OCI-LY7 (cell line): ENCODE results near the gene FZD8.

Source experiments
- EZH2phosphoT487 ChIP-seq: fragments of 200-600 bp; sonication (generic); IDR thresholded peaks from 2 replicates; pipeline ENCODE4 v1.6.1; 2018; ENCODE audit warnings: low read depth, borderline replicate concordance, mild to moderate bottlenecking, mixed run types, antibody characterized with exemption, low read length, moderate library complexity, mixed read lengths
- TF ChIP-seq, protein P1 (sequence below): fragments of 200-600 bp; sonication (generic); conservative IDR thresholded peaks from 2 replicates; pipeline ENCODE4 v1.5.1; 2014; ENCODE audit warnings: mild to moderate bottlenecking, antibody characterized with exemption, low read length, moderate library complexity, mixed read lengths

GRCh38 chr10:35635576-35635975 lies 6.5 kb downstream of the FZD8 start:
- TF ChIP-seq, protein P1, sequence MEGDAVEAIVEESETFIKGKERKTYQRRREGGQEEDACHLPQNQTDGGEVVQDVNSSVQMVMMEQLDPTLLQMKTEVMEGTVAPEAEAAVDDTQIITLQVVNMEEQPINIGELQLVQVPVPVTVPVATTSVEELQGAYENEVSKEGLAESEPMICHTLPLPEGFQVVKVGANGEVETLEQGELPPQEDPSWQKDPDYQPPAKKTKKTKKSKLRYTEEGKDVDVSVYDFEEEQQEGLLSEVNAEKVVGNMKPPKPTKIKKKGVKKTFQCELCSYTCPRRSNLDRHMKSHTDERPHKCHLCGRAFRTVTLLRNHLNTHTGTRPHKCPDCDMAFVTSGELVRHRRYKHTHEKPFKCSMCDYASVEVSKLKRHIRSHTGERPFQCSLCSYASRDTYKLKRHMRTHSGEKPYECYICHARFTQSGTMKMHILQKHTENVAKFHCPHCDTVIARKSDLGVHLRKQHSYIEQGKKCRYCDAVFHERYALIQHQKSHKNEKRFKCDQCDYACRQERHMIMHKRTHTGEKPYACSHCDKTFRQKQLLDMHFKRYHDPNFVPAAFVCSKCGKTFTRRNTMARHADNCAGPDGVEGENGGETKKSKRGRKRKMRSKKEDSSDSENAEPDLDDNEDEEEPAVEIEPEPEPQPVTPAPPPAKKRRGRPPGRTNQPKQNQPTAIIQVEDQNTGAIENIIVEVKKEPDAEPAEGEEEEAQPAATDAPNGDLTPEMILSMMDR = peak; percentile 95
- TF ChIP-seq EZH2phosphoT487 = no peak
